Measurements from ENCODE around the gene HSPB9. TPM values are rescaled to one million over a fixed set of nuclear protein-coding genes. Genes with fewer than 3 reads are reported as not detected.

Gene HSPB9
- total and polyA plus RNA-seq, 2 of the 8 experiments (the other 6 are each of a cell fraction or from before 2014, with no cell fraction given): 0.27 to 0.30 TPM

DNA sequence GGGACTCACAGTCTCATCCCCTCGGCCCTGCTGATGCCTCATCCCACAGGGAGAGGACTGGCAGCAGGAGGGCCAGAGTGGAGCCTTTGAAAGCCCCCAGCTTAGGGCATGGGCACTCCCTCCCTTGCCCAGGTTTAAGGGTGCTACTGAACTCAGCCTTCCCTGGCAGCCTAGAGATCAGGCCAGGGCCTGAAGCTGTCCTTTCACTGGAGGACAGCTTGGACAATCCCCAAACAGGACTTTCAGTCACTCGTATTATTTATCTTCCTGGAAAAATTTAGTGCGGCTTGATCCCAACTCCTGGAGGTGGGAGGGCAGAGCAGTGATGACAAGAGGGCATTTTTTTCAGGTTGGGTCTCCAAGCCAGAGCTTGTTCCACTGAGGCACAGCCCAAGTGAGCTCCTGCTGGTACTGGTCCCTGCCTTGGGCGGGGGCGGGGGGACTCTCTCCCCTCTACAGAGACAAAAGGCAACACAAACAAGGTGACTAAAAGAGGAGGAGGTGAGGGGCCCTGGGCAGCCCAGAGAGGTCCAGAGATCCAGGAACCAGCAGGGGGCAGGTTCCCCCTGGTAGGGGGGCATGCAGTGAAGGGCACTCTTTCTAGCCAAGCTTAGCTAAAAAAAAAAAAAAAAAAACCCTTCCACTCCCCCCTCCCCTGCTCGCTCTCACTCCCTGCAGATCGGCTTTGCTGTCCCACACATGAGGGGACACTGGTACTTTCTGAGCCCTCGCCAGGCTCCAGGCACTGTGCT lies 26.1 kb upstream of the HSPB9 start (continued):
- TF ChIP-seq SIX5 (IDR thresholded peaks at IDR 0.05; ENCODE audit: low read depth, low read length): no peak

Data from H1 (cell line).